Measurements from ENCODE around the gene PGA5.
"Not testable (repeated sequence)": the region's sequence is repeated elsewhere in the genome, so short reads cannot be mapped to it uniquely, and the experiment has no call there.

DNA sequence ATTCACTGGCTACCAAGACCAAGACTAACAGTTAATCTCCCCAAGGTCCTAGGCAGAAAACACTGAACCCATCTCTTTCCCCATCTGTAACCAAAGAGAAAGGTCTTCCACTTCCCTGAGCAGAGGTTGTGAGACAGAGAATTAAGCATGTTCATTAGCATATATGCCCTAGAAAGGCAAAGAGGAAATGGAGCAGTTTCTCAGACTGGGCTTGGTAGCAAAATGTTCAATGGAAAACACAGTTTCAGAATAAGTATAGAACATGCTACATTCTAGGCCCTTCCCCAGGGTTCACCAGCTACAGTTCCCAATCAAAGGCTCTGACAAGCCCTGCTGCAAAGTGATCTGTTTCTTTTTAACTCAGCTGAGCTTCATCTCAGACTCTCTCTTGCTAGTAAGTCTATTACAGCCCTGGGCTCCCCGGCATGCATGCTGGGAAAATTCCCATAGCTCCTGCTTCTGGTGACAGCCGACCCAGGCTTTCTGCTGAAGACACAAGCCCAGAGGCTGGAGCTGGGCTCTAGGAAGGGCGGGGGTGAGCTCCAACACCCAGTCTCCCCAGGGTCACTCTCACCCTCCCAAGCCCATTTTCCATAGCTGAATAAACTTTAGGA, 27.2 kb upstream of the PGA5 start:
- TF ChIP-seq, protein P1, sequence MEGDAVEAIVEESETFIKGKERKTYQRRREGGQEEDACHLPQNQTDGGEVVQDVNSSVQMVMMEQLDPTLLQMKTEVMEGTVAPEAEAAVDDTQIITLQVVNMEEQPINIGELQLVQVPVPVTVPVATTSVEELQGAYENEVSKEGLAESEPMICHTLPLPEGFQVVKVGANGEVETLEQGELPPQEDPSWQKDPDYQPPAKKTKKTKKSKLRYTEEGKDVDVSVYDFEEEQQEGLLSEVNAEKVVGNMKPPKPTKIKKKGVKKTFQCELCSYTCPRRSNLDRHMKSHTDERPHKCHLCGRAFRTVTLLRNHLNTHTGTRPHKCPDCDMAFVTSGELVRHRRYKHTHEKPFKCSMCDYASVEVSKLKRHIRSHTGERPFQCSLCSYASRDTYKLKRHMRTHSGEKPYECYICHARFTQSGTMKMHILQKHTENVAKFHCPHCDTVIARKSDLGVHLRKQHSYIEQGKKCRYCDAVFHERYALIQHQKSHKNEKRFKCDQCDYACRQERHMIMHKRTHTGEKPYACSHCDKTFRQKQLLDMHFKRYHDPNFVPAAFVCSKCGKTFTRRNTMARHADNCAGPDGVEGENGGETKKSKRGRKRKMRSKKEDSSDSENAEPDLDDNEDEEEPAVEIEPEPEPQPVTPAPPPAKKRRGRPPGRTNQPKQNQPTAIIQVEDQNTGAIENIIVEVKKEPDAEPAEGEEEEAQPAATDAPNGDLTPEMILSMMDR (IDR thresholded peaks at IDR 0.05), result not testable (repeated sequence)
- not testable (repeated sequence) for TF ChIP-seq POLR2A, POLR2AphosphoS5 (IDR thresholded peaks at IDR 0.05)
